Measurements from ENCODE around the gene MCF2L.

The MCF2L gene

GRCh38 chr13:113050734-113051431 lies 81.9 kb downstream of the MCF2L start:
- no peak overlapping the region for H3K4me3 ChIP-seq (ENCODE audit: control insufficient read depth, low read depth, low read length)
- no peak for DNase-seq (ENCODE audit: low read depth)
- no peak for TF ChIP-seq CTCF (IDR thresholded peaks at IDR 0.05; ENCODE audit: control insufficient read depth, insufficient read depth, low read depth, low read length, missing control alignments)

GRCh38 chr13:113051641-113052040 lies 82.6 kb downstream of the MCF2L start:
- TF ChIP-seq CTCF (IDR thresholded peaks at IDR 0.05; ENCODE audit: control insufficient read depth, insufficient read depth, low read depth, low read length, missing control alignments): no peak
- H3K4me3 ChIP-seq (ENCODE audit: control insufficient read depth, low read depth, low read length): no peak overlapping the region

GRCh38 chr13:113052206-113052605 lies 83.2 kb downstream of the MCF2L start:
- H3K4me3 ChIP-seq (ENCODE audit: control insufficient read depth, low read depth, low read length): no peak overlapping the region
- TF ChIP-seq CTCF (IDR thresholded peaks at IDR 0.05; ENCODE audit: control insufficient read depth, insufficient read depth, low read depth, low read length, missing control alignments): no peak
- DNase-seq (ENCODE audit: low read depth): no peak

More at GRCh38 chr13:113051641-113052040, 82.6 kb downstream of the MCF2L start:
- DNase-seq (ENCODE audit: low read depth): no peak

GRCh38 chr13:113052971-113053370 lies 84.0 kb downstream of the MCF2L start:
- no peak overlapping the region for H3K4me3 ChIP-seq (ENCODE audit: control insufficient read depth, low read depth, low read length)
- no peak for TF ChIP-seq CTCF (IDR thresholded peaks at IDR 0.05; ENCODE audit: control insufficient read depth, insufficient read depth, low read depth, low read length, missing control alignments)
- DNase-seq (ENCODE audit: low read depth): no peak

- DNase-seq (ENCODE audit: low read depth): no peak
- no peak for TF ChIP-seq CTCF (IDR thresholded peaks at IDR 0.05; ENCODE audit: control insufficient read depth, insufficient read depth, low read depth, low read length, missing control alignments)
These were observed 84.4 kb downstream of the MCF2L start for GRCh38 chr13:113053376-113053775.

GRCh38 chr13:113053801-113054604 lies 85.0 kb downstream of the MCF2L start:
- H3K4me3 ChIP-seq (ENCODE audit: control insufficient read depth, low read depth, low read length): no peak overlapping the region
- no peak for DNase-seq (ENCODE audit: low read depth)
- no peak for TF ChIP-seq CTCF (IDR thresholded peaks at IDR 0.05; ENCODE audit: control insufficient read depth, insufficient read depth, low read depth, low read length, missing control alignments)

More at GRCh38 chr13:113053376-113053775, 84.4 kb downstream of the MCF2L start:
- no peak overlapping the region for H3K4me3 ChIP-seq (ENCODE audit: control insufficient read depth, low read depth, low read length)
